Muscle of arm (tissue), 12 donors: ENCODE measurements around the gene RAB33B. TPM values are rescaled to one million over a fixed set of nuclear protein-coding genes. Genes with fewer than 3 reads are reported as not detected.

Experiments
- DNase-seq: peaks from one replicate; pipeline ENCODE4 v3.0.0-alpha.2; 2013
- polyA plus RNA-seq, 12 donors: library from polyadenylated mRNA; unstranded; fragments of 120-200 nt; gene quantifications; one replicate each; pipeline ENCODE4 v1.2.1, GENCODE V29; 2013; ENCODE audit not compliant: insufficient read length in 12 of 12

The RAB33B gene
- polyA plus RNA-seq, 12 donors: 6.7 to 13.8 (median 10.3) TPM; not detected in 1

DNA sequence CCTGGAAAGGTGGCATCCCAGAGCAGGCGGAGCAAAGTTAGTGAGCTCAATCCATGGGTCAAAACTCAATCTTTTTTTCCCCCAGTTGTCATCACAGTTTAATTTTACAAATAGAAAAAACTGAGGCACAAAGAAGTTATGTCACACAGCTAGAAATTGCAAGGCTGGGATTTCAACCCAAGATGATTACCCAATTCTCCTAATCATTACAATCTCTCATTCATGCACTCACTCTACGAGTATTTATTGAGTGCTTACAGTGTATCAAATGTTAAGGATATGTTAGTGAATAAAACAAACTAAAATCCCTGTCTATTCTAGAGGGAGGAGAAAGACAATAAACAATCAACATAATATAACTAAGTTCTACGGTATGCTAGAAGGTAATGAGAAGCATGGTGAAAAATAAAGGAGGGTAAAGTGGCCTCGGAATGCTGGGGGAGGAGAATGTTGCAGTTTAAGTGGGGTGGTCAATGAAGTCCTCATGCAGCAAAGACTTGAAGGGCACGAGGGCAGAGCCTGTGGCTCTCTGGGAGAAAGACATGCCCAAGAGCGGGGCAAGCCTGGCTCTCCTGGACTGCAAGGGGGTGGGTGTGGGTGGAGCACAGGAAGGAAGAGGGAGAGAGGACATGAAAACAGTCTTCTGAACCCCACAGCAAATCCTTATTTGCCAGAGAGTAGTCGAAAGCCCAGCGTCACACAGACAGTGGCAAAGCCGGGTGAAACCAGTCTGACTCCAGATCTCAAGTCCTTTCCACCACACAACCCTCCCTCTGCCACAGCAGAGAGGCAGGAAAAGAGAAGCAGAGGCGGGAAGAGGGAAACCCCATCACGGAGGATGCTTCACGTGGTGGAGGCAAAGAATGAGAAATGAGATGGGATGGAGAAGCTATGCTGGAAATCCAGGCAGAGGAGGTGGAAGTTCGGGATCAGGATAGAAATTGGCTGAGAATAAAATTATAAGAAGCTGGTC, 48.3 kb downstream of the RAB33B start:
- no peak for DNase-seq

DNA sequence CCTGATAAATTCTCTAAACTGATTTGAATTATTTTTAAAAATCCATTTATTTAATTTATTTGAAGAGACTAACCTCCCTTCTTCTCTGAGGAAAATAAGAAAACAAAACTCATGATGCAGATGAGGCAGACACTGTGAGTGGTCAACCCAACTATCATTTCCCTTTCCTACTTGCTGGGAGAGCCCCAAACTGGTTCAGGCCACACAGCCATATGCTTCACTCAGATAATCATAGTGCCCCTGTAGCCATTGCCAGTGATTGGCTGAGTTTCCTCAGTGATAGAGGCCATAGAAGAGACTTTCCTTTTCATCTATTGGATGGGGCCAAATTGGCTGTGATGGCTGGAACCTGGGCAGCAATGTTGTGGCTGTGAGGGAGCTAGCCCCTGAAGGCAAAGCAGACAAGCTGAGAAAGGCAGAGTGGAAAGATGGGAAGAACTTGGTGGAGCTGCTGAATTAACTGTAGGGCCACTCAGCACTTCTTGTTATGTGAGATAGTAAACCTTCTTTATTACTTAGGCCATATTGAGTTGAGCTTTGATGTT, 49.8 kb downstream of the RAB33B start:
- no peak for DNase-seq

GRCh38 chr4:139506774-139507173, 52.9 kb downstream of the RAB33B start:
- DNase-seq: no peak

DNA sequence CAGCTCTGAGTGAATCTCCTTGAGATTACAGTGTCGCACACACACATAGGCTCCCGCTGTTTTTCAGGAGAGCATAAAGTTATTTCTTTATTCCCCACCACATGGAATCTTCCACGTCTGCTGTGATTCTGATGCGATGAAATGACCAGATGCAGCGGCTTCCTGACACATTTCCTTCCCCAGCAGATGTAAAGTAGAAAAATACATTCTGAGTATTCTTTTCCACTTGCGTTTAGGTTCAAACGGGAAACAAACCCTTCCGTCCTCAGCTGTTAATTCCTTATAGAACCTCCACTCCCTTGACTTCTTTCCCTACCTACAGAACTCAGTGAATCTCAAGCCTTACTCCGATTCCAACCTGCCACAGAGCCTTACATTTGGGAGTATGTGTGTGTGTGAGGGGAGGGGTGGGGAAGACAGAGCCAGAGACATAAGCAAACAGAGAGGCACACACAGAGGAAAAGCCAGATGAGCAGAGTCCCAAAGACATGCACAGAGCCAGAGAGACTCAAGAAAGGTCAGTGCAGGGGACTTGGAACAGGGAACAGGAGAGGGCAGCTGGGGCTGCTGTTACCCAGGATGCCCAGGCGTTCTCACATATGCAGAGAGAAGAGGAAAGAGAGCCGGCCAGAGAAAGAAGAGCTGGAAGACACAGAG, 54.8 kb downstream of the RAB33B start:
- no peak for DNase-seq

- no peak for DNase-seq
These were observed 55.9 kb downstream of the RAB33B start for GRCh38 chr4:139509727-139510410.

DNA sequence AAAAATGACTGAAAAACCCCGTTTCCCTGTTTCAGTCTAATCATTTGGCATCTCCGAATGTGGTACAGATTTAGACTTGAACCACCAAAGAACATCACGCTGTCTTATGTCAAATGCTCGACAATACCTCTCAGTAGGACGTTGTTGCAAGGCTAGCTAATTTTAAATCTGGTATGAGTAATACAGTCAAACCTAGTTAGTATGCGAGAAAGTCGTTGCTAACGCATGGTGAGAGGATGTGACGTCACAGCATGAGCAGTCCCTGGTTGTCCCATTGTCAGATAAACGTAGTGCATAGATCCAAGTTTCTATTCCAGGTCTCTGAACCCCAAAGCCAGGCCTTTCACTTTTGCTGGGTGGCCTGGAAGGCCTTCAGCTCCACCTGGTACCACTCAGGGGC, 57.4 kb downstream of the RAB33B start:
- no peak for DNase-seq

DNA sequence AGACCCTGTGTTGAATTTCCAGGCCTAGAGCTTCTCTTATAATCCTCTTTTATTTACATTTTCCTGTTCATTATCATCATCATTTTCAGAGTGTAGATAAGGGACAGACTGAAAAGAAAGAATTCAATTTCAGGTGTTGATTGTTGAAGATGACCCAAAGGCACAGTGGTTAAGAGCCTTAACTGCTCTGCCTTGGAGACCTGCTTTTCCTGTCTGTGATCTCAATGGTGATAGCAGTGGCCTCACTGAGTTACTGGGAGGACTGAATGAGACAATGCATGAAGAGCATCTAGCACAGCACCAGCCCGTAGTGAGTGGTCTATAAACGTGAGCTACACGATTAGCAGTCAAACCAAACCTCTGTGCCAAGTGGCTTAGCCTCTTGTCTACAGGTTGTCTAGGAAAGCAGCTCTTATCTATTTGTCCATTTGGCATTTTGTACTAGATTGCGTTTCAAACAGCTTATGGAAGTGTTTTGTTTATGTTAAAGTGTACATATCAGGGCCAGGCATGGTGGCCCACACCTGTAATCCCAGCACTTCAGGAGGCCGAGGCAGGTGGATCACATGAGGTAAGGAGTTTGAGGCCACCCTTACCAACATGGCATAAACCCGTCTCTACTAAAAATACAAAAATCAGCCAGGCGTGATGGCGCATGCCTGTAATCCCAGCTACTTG, 60.6 kb downstream of the RAB33B start:
- no peak for DNase-seq

- peak; percentile 38 for DNase-seq
These were observed 61.6 kb downstream of the RAB33B start for GRCh38 chr4:139515531-139515958.

DNA sequence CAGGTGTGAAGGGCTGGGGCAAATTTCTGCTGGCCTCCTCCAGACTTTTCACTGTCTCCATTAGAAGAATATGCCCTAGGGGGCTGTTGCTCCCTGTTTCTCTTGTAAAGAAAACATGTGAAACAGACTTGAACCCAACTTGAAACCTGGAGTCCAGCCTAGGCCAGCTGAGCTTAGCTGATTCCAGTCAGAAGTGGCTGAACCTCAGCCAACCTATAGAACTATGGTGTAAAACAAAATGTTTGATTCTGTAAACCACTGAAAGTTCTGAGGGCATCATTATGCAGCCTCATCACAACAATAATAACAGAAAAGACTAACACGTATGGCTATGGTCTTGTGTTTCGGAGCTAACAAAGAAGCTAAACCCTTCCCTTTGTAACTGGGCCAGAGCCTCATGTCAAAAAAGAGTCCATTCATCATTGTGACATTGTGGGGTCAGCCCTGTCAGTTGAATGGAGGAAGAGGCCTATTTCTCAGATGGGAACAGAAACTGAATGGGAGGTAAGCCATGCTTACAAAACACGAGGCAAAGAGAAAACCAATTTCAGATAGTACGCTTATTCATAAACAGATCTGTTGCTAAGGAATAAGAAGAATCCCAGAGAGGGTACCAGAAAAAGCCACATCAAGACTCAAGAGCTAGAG, 68.0 kb downstream of the RAB33B start:
- no peak for DNase-seq

DNA sequence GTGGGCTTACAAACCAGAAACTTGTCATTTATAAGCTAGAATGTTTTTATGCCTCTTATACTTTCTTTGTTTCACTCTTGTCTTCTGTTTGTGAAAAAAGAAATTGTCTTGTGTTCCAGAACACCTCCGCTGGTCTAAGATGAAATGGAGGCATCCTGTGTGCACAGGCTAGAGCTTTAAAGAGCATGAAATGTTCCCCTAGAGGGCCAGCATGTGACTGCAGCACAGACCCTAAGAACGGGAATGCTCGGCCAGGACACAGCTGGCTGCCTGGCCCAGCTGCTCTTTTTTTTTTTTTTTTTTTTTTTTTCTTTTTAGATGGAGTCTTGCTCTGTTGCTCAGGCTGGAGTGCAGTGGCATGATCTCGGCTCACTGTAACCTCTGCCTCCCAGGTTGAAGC, 68.5 kb downstream of the RAB33B start:
- DNase-seq: no peak

DNA sequence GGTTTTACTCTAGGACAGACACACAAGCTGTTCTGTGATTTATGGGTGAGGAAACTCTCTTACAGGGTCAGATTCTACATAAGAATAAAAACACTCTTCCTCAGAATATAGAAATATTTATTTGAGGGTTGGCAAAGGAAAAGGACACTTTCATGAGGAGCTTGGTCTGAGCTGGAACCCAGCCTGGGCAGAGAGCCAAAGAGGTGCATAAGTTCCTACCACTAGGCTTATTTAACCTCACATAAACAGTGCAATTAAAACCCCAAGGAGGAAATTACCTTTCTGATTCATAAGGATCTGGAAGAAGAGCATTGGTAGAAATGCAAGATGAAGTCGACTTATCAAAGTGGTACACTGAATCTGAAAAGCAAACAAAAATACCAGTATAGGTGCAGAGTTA, 69.2 kb downstream of the RAB33B start:
- no peak for DNase-seq

GRCh38 chr4:139524062-139524631, 70.2 kb downstream of the RAB33B start:
- no peak for DNase-seq

GRCh38 chr4:139525414-139525813, 71.5 kb downstream of the RAB33B start:
- DNase-seq: no peak

Other genes starting within 250 kb of the RAB33B start
- gene MGARP, start 173.9 kb upstream of the RAB33B start, polyA plus RNA-seq: under 1 TPM in 9 of 12 donors, not detected in 3; 0.20 to 0.80 (median 0.42) TPM
- gene NAA15, start 152.6 kb upstream of the RAB33B start, polyA plus RNA-seq: 100 to 1,000 TPM in 1 of 12 donors, 10 to 100 TPM in 11; 24.7 to 200 (median 31.1) TPM
- 10 to 100 TPM in 11 of 12 donors, not detected in 1; 51.1 to 71.0 (median 57.9) TPM for gene NDUFC1, start 151.6 kb upstream of the RAB33B start, polyA plus RNA-seq
- gene SETD7, start 102.1 kb downstream of the RAB33B start, polyA plus RNA-seq: 100 to 1,000 TPM in 1 of 12 donors, 10 to 100 TPM in 10, not detected in 1; 42.3 to 112 (median 91.6) TPM
- gene MGST2, start 211.7 kb downstream of the RAB33B start, polyA plus RNA-seq: 10 to 100 TPM in 11 of 12 donors, not detected in 1; 48.0 to 73.7 (median 53.7) TPM